Neural cell (in vitro differentiated cells): ENCODE data around the gene CDNF. TPM values are rescaled to one million over a fixed set of nuclear protein-coding genes. Genes with fewer than 3 reads are reported as not detected.

ENCODE experiments used
- H2AFZ ChIP-seq: fragments of 200-600, 300-800 bp; sonication (generic), shearing (Covaris generic); 2 replicates; pipeline ENCODE4 v1.6.0; 2014; ENCODE audit warnings: low read depth, mild to moderate bottlenecking, antibody characterized with exemption, low read length, moderate library complexity
- H3F3A ChIP-seq: fragments of 200-600 bp; shearing (Covaris generic); 2 replicates; pipeline ENCODE4 v1.6.1; 2016; ENCODE audit warnings: mild to moderate bottlenecking, moderate library complexity, mixed read lengths, antibody characterized with exemption, low read length; ENCODE audit not compliant: insufficient read depth, poor library complexity, severe bottlenecking
- H3K27ac ChIP-seq: fragments of 200-600, 300-800 bp; sonication (generic), shearing (Covaris generic); 2 replicates; pipeline ENCODE4 v1.5.1; 2014; ENCODE audit warnings: mild to moderate bottlenecking, low read length, moderate library complexity
- H3K27me3 ChIP-seq: fragments of 300-800, 200-600 bp; sonication (generic), shearing (Covaris generic); 2 replicates; pipeline ENCODE4 v1.6.0; 2014; ENCODE audit warnings: mild to moderate bottlenecking, low read depth, low read length, moderate library complexity; ENCODE audit not compliant: insufficient read depth
- H3K36me3 ChIP-seq: fragments of 300-800, 200-600 bp; sonication (generic), shearing (Covaris generic); 2 replicates; pipeline ENCODE4 v1.5.1; 2014; ENCODE audit warnings: mild to moderate bottlenecking, antibody characterized with exemption, low read length, moderate library complexity; ENCODE audit not compliant: insufficient read depth
- H3K4me2 ChIP-seq: fragments of 300-800, 200-600 bp; sonication (generic), shearing (Covaris generic); 2 replicates; pipeline ENCODE4 v1.6.0; 2014; ENCODE audit warnings: mild to moderate bottlenecking, low read length
- H3K4me3 ChIP-seq: fragments of 300-800, 200-600 bp; sonication (generic), shearing (Covaris generic); 2 replicates; pipeline ENCODE4 v1.5.1; 2014; ENCODE audit warnings: mild to moderate bottlenecking, low read length, moderate library complexity
- H3K79me2 ChIP-seq: fragments of 200-600 bp; shearing (Covaris generic); replicated peaks from 2 replicates; pipeline ENCODE4 v1.6.0; 2014; ENCODE audit warnings: mild to moderate bottlenecking, low read length, moderate library complexity; ENCODE audit not compliant: insufficient read depth
- H3K9ac ChIP-seq: fragments of 300-800, 200-600 bp; sonication (generic), shearing (Covaris generic); 2 replicates; pipeline ENCODE4 v1.6.1; 2016; ENCODE audit warnings: mild to moderate bottlenecking, low read length, mixed read lengths
- H3K9me2 ChIP-seq: fragments of 200-600 bp; shearing (Covaris generic); 2 replicates; pipeline ENCODE4 v1.6.1; 2016; ENCODE audit warnings: mild to moderate bottlenecking, low read length, mixed read lengths; ENCODE audit not compliant: insufficient read depth
- H3K9me3 ChIP-seq: fragments of 200-600, 300-800 bp; sonication (generic), shearing (Covaris generic); 2 replicates; pipeline ENCODE4 v1.6.1; 2016; ENCODE audit warnings: mild to moderate bottlenecking, mixed run types, low read length, moderate library complexity, mixed read lengths
- H4K20me1 ChIP-seq: fragments of 200-600 bp; shearing (Covaris generic); 2 replicates; pipeline ENCODE4 v1.6.1; 2016; ENCODE audit warnings: mild to moderate bottlenecking, mixed run types; ENCODE audit not compliant: insufficient read depth
- EP300 ChIP-seq: fragments of 450-650 bp; conservative IDR thresholded peaks from 2 replicates; pipeline ENCODE4 v1.6.1; 2014; ENCODE audit warnings: antibody characterized with exemption, mild to moderate bottlenecking, moderate library complexity; ENCODE audit not compliant: poor library complexity, severe bottlenecking
- EZH2 ChIP-seq: fragments of 200-600, 300-800 bp; shearing (Covaris generic), sonication (generic); IDR thresholded peaks from 2 replicates; pipeline ENCODE4 v1.6.1; 2014; ENCODE audit warnings: antibody characterized with exemption, low read length, borderline replicate concordance, mild to moderate bottlenecking; ENCODE audit not compliant: insufficient read depth, poor library complexity, severe bottlenecking
- MXI1 ChIP-seq: fragments of 450-650 bp; conservative IDR thresholded peaks from 2 replicates; pipeline ENCODE4 v1.6.1; 2014; ENCODE audit warnings: antibody characterized with exemption, mild to moderate bottlenecking; ENCODE audit not compliant: poor library complexity, severe bottlenecking
- POLR2AphosphoS5 ChIP-seq: IDR thresholded peaks from 2 replicates; pipeline ENCODE4 v1.6.1; 2012
- RAD21 ChIP-seq: fragments of 450-650 bp; conservative IDR thresholded peaks from 2 replicates; pipeline ENCODE4 v1.6.1; 2014; ENCODE audit warnings: antibody characterized with exemption, mild to moderate bottlenecking, moderate library complexity
- SMC3 ChIP-seq: fragments of 450-650 bp; conservative IDR thresholded peaks from 2 replicates; pipeline ENCODE4 v1.6.1; 2014; ENCODE audit warnings: antibody characterized with exemption, mild to moderate bottlenecking, moderate library complexity; ENCODE audit not compliant: poor library complexity
- TAF1 ChIP-seq: IDR thresholded peaks from 2 replicates; pipeline ENCODE4 v1.6.1; 2012; ENCODE audit warnings: low read depth
- polyA plus RNA-seq: library from polyadenylated mRNA; depleted of rRNA; stranded (reverse); fragments of >200 nt; gene quantifications from 2 replicates; pipeline ENCODE4 v1.2.3, GENCODE V29; 2014
- TF ChIP-seq, protein P1 (sequence below): fragments of 450-650 bp; IDR thresholded peaks from 2 replicates; pipeline ENCODE4 v1.5.1; 2014; ENCODE audit warnings: antibody characterized with exemption, mild to moderate bottlenecking, moderate library complexity; ENCODE audit not compliant: poor library complexity, severe bottlenecking

The CDNF gene
- polyA plus RNA-seq, 1 donor from 2014 or later = 1.5 TPM

DNA sequence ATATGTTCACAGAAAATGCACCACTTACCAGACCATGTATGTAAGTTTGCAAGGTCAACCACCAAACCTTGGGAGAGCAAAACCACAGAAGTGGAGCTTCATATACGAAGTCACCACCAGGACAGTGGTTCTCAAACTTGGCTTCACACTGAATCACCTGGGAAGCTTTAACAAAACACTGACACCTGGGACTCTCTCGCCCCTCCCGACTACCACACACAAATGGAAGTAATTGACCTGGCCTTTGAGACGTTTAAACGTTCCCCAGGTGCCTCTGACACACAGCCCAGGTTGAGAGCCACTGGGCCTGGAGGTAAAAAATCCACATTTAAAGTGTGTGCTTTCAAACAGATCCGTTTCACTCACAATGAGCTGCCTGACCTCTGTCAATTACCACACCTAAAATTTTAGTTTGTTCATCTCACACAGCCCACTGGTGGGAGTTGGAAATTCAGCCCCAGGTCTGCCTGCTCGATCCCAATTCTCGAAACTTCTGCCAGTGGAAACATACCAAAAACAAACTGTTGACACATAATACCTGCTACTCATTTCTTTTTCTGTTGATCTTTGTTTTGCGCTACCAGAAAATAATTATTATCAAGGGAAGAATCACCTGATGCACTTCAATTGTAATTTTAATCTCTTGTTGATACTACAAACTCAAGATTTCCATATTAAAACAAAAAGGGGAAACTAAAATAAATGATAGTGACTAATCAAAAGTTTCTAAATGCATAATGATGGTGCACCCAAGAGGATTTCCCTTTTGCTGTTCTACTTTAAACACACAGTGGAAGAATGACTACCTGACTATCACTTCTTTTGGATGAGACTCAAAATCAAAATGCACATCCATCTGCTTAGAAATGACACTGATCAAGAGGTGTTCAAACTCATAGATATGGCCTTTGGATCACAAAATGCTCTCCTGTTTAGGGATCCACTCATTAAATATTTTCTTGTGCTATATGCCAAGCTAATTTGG lies 26.6 kb downstream of the CDNF start:
- no peaks in the 10 kb centered on the region for H4K20me1 ChIP-seq
- H3K79me2 ChIP-seq = no peaks in the 10 kb centered on the region
- H3K9ac ChIP-seq = no peak overlapping the region
- no peak overlapping the region for H3K27ac ChIP-seq
- H3K4me2 ChIP-seq = no peak overlapping the region
- no peaks in the 10 kb centered on the region for H3K27me3 ChIP-seq
- H3K9me2 ChIP-seq = no peaks in the 10 kb centered on the region
- H2AFZ ChIP-seq = no peak overlapping the region
- H3F3A ChIP-seq = no peaks in the 10 kb centered on the region
- no peaks in the 10 kb centered on the region for H3K9me3 ChIP-seq
- H3K4me3 ChIP-seq = no peak overlapping the region
- no peaks in the 10 kb centered on the region for H3K36me3 ChIP-seq
- TF ChIP-seq TAF1 = no peak
- no peak for TF ChIP-seq POLR2AphosphoS5
- no peak for TF ChIP-seq MXI1
- TF ChIP-seq SMC3 = no peak
- TF ChIP-seq, protein P1, sequence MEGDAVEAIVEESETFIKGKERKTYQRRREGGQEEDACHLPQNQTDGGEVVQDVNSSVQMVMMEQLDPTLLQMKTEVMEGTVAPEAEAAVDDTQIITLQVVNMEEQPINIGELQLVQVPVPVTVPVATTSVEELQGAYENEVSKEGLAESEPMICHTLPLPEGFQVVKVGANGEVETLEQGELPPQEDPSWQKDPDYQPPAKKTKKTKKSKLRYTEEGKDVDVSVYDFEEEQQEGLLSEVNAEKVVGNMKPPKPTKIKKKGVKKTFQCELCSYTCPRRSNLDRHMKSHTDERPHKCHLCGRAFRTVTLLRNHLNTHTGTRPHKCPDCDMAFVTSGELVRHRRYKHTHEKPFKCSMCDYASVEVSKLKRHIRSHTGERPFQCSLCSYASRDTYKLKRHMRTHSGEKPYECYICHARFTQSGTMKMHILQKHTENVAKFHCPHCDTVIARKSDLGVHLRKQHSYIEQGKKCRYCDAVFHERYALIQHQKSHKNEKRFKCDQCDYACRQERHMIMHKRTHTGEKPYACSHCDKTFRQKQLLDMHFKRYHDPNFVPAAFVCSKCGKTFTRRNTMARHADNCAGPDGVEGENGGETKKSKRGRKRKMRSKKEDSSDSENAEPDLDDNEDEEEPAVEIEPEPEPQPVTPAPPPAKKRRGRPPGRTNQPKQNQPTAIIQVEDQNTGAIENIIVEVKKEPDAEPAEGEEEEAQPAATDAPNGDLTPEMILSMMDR = no peak
- TF ChIP-seq EZH2 = no peak
- TF ChIP-seq RAD21 = no peak
- TF ChIP-seq EP300 = no peak

DNA sequence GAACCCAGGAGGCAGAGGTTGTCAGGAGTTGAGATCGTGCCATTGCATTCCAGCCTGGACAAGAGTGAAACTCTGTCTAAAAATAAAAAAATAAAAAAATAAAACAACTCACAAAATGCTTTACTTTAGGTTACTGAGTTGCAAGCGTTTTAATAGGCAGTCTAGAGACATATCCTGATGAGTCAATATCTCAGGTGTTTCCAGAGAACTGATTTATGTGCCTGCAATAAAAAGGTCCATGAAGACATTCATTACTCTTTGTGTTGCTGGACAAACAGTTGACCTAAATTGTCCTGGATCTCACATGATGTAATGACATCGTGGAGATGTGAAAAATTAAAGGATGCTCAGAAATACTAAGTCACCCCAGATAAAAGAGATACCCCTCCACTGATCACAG lies 31.5 kb downstream of the CDNF start:
- no peaks in the 10 kb centered on the region for H3K79me2 ChIP-seq
- H3K4me3 ChIP-seq = no peak overlapping the region
- H3K4me2 ChIP-seq = no peak overlapping the region
- no peaks in the 10 kb centered on the region for H3K36me3 ChIP-seq
- H3K9me2 ChIP-seq = no peaks in the 10 kb centered on the region
- no peak overlapping the region for H3K27ac ChIP-seq
- TF ChIP-seq POLR2AphosphoS5 = no peak
- TF ChIP-seq, protein P1 = no peak
- no peak for TF ChIP-seq MXI1
- TF ChIP-seq EZH2 = no peak
- TF ChIP-seq TAF1 = no peak
- H4K20me1 ChIP-seq = no peaks in the 10 kb centered on the region
- no peak overlapping the region for H3K9ac ChIP-seq
- H3K9me3 ChIP-seq = no peaks in the 10 kb centered on the region
- no peaks in the 10 kb centered on the region for H3F3A ChIP-seq
- no peak overlapping the region for H2AFZ ChIP-seq
- no peaks in the 10 kb centered on the region for H3K27me3 ChIP-seq
